C1 segment of cervical spinal cord (tissue), 14 donors: ENCODE results near the gene ZNF275.
"Not testable (repeated sequence)": the region's sequence is repeated elsewhere in the genome, so short reads cannot be mapped to it uniquely, and the experiment has no call there.

Experiments used
- DNase-seq, 14 donors: peaks; one replicate each; lab custom pipeline; 2025; lab: John Stamatoyannopoulos, UW

ZNF275 gene

DNA sequence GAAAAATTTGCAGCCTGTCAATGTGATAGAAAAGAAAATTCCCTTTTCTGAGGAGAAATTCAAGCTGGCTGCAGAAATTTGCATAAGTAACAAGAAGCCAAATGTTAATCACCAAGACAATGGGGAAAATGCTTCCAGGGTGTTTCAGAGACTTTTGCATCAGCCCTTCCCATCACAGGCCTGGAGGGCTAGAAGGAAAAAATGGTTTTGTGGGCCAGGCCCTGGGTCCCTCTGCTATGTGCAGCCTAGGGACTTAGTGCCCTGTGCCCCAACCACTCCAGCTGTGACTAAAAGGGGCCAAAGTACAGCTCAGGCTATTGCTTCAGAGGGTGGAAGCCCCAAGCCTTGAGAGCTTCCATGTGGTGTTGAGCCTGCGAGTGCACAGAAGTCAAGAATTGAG is 23.9 kb downstream of the ZNF275 start:
- no peak for DNase-seq

DNA sequence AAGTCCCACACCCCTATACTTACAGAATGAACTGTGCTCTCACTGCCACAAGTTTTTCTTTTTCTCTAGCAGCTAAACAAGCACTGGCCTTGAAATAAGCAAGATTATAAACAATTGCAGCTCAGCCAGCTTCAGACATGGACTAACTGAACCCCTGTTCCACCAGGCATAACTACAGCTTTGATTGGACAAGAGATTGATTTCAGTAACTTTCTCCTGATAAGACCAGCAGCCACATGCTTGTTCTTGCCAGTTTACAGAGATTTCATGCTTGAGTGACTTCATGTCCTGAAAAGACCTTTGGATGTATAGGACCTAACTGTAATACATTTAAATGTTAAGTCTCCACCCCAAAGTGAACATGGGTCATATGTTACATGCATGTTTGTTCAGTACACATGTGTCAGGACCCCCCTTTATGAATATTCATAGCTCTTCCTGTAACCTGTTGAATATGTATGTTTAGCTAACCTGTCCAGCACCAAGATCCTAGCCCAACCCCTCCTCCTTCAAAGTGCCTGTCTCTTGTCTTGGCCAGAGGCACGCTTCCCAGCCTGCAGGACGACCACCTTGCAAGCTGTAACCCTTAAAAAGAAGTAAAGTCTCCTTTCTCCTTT is 27.9 kb downstream of the ZNF275 start:
- DNase-seq = no peak

DNA sequence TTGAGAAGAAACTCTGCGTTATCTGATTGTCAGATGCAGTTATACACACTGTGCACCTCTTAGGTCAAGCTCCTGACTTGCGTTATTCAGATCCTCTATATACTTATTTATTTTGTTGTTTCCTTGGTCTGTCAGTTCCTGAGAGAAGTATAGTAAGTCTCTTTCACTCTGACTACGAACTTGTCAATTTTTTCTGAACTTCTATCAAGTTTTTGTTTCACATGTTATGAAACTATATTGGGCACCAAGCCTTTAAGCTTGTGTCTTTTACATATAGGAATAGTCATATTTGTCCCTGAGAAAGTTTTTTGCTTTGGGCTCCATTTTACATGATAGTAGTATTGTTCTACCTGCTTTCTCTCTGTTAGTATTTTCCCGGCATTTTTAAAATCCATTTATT is 31.7 kb downstream of the ZNF275 start:
- no peak for DNase-seq

DNA sequence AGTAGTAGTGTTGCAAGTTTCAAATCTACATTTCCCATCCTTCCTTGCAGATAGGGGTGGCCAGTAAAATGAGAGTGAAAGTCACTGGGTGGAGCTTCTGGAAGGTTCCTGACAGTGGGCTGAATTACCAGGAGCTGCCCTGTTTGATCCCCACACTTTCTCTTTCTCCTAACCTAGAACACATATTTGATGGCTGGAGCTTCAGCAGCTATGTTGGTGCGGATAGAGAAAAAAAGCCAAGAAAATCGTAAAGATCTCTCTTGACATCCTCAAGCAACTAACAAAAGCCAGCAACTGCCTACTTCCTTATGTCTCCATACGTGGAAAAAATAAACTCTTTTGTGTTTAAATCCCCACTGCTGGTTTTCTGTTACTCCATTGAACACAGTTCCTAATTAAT is 32.2 kb downstream of the ZNF275 start:
- DNase-seq = no peak

DNA sequence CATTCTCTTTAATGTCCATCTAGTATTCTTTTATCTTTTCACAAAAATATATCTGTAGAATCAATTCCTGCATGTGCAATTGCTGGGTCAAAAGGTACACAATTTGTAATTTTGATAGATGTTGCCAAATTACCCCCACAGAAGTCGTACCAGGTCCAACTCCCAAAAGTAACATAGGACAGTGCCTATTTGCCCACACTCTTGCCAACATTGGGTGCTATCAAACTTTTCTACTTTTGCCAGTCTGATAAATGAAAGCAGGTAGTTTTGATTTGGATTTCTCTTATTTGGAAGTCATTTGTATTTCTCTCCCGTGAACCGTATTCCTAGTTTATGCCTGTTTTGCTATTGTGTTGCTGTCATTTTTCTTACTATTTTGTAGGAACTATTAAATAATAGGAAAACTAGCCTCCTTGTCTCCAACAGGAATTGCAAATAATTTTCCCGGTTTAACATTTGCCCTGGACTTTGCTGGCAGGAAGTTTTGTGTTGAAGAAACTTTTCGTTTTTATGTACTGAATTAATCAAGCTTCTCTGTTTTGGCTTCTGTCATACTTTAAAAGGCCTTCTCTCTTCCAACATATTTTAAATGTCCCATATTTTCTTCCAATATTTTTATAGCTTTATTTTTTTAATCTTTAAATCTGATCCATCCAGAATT is 33.1 kb downstream of the ZNF275 start:
- DNase-seq = no peak

DNA sequence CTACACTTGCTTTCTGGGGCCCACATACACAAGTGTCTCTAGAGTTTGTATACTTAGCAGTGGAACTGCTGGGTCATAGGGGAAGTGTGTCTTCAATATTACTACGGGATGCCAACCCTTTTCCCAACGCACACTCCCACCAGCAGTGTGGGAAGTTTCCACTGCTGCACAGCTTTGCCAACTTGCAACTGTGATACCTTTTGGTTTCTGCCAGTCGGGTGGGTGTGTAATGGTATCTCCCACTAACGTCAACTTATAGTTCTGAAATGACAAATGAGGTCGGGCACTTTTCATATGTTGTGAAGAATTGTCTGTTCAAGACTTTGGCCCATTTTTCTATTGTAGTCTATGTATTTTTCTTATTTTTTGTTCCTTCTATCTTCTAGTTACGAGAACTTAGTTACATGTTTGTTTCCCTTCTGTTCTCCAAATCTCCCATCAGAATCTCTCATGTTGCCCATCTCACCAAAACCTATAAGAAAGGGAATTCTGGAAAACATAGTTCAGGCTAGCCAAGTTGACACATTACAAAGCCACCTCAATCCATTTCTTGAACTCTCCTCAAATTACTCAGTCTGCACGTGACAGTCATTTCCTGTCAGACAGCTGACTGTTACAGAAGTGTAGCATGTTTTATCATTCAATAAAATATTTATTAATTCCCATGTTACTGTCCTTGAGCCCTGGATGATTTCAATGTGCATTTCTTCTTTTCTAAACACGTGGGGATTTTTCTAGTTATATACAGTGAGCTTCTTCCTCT is 36.5 kb downstream of the ZNF275 start:
- no peak for DNase-seq

DNA sequence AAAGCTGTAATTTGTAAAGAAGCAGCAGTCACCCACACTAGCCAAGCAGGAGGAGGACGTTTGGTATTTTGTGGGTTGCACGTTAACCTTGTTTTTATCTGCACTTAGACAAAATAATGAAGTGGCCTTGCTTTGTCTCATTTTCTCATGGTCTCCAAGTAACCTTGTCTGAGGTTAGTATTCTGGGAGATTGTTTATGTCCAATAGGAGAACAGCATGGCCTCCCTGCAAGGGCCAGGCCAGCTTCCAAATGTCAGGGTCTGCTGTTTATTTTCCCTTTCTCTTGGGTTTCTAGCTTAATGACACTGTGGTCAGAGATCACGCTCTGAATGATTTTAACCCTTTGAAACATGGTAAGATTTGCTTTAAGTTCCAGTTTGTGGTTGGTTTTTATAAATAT is 37.3 kb downstream of the ZNF275 start:
- DNase-seq = no peak

DNA sequence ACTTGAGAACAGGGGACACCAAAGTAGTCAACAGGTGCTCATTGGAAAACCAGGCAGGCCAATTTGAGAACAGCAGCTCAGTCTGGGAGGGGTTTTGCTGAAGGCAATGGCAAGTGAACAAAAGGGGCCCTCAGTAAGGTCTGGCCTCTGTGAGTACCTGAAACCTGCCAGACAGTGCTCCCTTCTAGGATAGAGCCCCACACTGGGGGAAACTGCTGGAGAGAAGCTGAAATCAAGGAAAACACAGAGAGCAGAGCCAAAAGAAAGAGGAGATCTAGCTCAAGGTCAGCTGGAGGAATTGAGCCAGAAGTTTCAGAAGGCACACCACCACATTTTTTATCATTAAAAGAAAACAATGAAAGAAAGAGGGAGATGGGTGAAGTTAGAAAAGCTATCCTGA is 39.0 kb downstream of the ZNF275 start:
- DNase-seq = no peak

DNA sequence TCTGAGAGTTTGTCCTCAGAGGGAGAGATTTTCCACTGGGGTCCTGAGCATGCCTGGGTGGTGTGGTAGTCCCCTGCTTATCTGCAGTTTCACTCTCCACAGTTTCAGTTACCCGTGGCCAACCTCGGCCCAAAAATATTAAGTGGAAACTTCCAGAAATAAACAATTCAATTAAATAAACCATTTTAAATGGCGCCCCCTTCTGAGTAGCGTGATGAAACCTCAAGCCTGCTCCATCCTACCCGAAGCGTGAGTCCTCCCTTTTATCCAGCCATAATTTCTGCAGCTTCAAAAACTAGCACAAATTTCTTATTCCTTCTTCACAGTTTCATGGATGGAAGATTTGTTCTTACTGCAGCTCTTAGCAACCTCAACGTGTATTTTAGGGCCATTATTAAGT is 40.5 kb downstream of the ZNF275 start:
- no peak for DNase-seq

DNA sequence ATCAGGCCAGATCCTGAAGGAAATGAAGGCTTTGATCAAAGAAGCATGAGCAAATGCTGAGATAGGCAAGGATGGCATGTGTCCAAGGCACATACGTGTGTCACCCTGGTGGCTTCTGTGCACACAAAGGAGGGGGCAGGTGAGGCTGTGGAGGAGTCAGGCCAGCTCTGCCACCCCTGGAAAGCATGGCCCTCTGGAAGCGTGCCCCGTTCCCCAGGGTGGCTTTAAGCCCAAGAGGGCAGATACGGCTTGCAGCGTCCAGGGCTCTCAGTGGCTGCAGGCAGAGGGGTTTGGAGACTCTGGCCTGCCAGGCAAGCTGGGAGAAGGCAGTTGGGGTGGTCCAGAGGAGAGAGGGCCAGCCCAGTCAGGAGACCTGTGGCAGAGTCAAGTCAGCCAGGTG is 41.6 kb downstream of the ZNF275 start:
- no peak for DNase-seq

DNA sequence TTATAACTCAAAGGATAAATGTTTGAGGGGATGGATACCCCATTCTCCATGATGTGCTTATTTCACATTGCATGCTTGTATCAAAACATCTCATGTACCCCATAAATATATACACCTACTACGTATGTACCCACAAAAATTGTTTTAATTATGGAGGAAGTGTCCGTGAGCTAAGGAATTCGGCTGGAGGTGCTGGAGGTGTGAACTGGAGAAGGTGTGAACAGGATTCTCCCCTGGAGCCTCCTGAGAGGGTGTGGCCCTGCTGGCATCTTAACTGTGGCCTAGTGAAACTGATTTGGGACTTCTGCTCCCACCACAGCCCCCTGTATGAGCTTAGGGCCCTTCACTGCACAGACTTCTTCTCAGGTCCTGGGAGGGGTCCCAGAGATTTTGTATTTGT is 43.8 kb downstream of the ZNF275 start:
- DNase-seq = no peak

DNA sequence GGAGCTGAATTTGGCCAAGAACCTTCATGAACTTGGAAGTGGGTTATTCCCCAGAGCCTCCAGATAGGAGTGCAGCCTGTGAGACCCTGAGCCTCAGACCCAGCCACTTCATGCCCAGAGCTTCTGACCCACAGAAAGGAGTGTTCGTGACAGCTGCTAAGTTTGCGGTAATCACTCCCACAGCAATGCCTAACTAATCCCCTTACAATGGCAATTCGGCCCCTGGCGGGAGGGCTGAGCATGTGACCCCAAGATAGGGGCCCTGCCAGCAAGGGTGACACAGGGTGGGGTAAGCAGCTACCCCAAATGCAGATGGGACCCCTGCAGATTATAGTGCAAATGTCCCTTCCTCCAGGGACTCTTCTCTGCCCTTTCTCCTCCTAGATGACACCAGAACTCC is 44.7 kb downstream of the ZNF275 start:
- no peak for DNase-seq

DNA sequence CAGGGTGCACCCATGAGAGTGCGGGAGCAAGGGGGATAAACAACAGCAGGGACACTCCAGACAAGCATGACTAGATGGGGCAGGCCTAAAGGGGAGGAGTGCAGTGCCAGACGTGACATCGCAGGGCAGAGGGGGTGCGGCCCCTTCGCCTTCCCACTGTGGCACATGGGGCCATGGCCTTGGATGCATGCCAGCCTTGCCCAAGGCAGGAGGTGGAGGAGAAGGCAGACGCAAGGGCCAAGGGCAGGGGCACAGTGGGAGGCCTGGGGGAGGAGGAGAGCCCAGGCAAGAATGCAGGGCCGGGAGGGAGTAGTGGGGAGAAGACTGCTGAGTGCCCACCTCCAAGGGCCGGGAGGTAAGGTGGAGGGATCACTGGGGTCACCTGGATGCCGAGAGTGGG is 45.6 kb downstream of the ZNF275 start:
- no peak for DNase-seq

DNA sequence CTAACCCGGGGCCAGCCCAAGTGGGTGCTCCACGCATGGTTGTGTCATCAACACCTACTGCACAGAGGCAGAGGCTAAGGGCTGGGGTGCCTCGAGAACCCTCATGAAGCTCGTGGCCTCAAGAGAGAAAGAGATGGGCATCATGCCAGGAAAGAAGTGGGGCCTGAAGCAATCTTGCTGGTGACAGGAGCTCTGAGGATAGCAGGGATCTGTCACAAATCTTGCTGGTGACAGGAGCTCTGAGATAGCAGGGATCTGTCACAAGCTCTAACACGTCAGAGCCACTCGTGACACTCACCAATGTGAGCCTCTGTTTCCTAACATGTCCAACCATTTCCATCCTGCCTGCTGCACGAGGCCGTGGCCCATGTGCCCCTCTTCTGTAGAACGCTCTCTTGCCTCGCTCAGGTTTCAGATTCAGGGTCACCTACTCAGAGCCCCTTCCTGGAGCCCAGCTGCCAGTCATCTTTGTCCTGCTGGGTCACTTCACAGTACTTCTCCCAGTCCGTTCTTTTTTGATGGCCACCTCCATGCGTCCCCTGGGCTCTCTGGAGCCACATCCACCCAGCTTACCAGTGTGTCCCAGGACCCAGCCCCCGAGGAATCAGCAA is 46.1 kb downstream of the ZNF275 start:
- DNase-seq = no peak

DNA sequence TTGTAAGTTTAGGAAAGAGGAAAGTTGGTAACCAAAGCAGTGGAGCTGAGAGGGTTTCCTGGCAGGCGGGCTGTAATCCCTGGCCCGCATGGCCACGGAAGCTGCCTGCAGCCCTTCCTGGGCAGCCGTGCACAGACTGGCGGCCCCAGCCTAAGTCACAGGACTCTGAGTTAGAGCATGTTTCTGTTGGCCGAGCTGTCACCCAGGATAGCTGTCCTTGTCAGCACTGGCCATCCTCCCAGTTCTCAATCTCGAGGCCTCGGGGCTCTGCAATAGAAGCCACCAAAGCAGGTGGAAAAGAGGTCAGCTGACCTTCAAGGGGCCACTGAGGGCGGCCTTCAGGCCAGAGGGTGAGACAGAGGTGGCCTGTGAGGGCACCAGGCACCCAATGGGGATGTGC is 46.7 kb downstream of the ZNF275 start:
- DNase-seq = peak in 1 of 14 donors; percentile 17

DNA sequence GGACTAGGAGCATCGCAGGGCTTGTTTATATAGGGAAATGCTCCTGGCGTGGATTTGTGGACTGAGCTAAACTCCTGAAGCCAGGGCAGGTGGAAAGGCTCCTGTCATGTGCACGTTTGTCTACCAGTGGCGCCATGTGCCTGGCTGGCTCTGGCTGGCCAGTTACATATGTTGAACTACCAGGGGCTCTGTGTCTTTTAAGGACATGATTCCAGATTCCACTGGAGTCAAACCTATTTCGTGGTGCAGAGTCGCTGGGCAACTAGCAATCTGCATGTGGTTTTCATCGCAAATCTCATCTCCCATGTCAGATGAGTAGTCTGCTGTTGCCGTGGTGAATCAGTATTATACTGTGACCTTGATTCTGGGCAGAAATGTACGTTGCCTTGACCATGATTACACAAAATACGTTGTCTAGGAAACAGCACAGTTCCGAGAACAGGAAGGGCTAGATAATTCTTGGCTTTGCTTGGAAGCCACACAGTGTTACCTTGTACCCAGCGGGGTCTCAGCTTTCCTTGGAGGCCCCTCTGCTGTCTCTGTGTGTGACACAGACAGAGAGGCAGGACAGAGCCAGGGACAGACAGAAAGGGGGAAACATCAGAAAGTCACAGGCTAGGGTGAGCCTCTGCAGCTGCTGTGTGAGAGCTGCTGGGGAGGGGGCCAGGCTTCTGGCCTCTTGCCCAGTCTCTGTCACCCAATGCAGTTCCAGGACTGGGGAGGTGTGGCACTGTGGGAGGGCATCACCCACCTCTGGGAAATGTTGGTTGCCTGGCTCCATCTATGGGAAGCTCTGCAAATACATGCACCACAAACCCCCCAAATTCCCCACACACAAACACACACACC is 48.0 kb downstream of the ZNF275 start:
- DNase-seq = peak in 8 of 14 donors; percentile 7 to 59 (median 30)

DNA sequence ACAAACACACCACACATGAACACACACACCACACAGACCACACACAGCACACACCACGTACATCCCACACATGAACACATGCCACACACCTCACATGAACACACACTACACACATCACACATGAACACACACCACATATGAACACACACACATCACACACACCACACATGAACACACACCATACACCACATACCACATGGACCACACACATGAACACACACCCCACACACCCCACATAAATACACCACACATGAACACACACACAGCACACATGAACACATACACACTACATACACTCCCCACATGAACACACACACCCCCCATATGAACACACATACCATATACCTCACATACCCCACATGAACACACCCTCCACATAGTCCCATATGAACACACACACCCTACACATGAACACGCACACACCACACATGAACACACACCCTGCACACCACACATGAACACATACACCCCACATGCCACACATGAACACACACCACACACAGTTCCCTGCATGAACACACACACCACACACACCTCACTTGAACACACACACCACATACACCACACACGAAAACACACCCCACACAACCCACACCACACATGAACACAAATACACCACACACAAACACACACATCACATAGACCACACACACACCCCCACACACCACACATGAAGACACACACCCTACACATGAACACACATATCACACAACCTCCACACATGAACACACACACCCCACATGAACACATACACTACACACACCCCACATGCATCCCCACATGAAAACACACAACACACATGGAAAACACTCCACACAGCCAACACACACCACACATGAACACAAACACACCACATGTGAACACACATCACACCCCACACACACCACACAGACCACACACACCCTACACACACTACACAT is 48.9 kb downstream of the ZNF275 start:
- DNase-seq = no peak

DNA sequence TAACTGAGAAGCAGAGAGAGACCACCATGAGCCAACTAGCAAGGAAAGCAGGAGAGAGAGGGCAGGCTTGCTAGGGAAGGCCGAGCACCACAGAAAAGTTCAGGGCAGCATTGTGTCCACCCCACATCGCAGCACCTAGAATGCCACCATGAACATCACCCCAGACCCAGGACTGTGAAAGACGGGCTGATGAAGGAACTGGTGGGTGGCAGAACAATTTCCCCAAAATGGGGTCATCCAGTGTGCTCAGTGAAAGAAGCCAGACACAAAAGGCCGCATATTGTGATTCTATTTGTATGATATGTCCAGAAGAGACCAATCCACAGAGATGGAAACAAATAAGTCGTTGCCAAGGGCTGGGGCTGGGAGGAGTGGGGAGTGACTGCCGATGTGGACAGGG is 50.4 kb downstream of the ZNF275 start:
- no peak for DNase-seq

DNA sequence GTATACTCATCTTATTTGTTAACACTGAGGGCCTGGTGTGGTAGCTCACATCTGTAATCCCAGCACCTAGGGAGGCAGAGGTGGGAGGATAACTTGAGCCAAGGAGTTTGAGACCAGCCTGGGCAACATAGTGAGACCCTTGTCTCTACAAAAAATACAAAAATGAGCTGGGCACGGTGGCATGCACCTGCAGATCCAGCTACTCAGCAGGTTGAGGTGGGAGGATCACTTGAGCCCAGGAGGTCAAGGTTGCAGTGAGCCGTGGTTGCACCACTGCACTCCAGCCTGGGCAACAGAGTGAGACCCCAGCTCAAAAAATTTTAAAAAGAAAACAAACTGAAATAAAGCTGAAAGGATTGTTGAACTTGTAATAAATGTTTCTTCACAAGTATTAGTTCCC is 51.0 kb downstream of the ZNF275 start:
- DNase-seq = not testable (repeated sequence)

DNA sequence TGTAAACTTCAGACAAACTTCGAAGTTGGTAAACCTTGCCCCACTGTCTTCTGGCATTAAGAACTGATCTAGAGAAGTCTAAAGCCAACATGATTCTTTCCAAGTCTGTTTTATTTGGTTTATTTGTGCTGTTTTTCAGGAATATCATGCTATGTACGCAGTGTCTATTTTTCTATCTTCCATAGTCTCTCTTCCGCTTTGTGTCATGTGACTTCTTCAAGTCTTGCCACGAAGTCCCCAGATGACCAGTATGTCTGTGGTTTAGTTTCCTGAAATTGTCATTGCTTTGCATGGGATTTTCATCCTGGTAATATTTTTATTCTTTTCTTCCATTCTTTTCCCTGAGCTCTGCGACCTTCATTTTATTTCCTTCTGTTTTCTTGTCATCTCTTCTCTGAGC is 52.1 kb downstream of the ZNF275 start:
- DNase-seq = no peak

DNA sequence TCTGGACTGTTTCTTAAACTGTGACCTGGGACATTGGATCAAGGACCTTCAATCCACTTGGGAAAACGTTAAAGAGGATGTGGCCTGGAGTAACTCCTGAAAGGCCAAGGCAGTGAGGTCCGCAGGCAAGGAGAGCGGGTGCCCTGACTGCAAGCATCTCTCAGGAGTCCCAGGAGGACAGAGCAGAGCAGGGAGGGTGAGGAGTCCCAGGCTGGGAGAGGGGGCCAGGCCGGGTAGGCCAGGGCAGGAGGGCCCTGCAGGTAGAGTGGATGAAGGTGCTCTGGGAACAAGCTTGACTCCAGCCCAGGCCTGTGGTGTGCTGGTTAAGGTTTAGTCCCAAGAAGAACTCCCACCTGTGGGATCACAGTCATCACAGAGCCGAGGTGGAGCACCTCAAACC is 53.4 kb downstream of the ZNF275 start:
- DNase-seq = no peak
